ENCODE measurements around the gene KDM4B. TPM values are rescaled to one million over a fixed set of nuclear protein-coding genes. Genes with fewer than 3 reads are reported as not detected.
A peak's percentile ranks its signal among the peaks of the same experiment; 100 is the strongest.

Gene KDM4B
- total and polyA plus RNA-seq, 2 of the 8 experiments (the other 6 are each of a cell fraction or from before 2014, with no cell fraction given) = 12.0 to 31.9 TPM

DNA sequence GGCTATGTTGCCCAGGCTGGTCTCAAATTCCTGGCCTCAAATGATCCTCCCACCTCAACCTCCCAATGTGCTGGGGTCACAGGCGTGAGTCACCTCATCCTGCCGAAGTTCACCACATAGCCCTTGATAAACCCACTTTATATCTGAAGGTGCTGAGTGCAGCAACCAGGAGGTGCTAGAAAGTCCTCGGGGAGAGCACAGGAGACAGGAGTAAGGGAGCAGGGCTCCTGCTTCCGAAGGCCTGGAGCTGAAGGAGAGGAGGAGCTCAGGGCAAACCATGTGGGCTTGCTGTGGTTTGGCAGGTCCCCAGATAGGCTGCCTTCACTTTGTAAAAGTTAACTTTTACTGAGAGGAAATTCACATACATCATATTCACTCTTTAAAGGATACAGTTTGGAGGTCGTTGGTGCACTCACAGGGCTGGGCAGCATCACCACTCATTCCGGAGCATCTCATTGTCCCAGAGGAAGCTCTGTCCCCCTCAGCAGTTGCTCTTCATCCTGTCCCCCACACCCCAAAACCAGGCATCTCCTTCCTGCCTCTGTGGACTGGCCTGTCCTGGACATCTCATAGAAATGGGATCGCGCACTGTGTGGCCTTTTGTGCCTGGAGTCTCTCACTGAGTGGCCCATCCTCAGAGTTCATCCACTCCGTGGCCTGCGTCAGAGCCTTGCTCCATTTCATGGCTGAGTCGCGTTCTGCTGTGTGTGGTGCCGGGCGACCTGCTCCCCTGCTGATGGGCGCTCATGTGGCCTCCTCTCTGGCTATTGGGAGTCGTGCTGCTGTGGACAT lies 49.5 kb downstream of the KDM4B start:
- Histone ChIP-seq H2BK20ac (ENCODE audit: low read length) (no peak overlapping the region), H3K4me1 (replicated peaks in 1 of 4; ENCODE audit: control insufficient read depth in 3 of 4, insufficient read depth in 4 of 4, low read length in 3 of 4) (no peaks in the 10 kb centered on the region; a peak in 2 of 7 replicates), H3K27me3 (replicated peaks in 1 of 4; ENCODE audit: control insufficient read depth in 3 of 4, extremely low read depth in 1 of 4, insufficient read depth in 3 of 4, low read length in 3 of 4) (no peaks in the 10 kb centered on the region), H2BK12ac (ENCODE audit: low read depth, low read length) (no peak overlapping the region), H3K23me2 (ENCODE audit: low read depth, low read length) (peaks cover 16% of the 10 kb centered on the region; the same call in 1 of the 2 replicates), H3K79me1 (ENCODE audit: low read depth, low read length) (peaks cover 24% of the 10 kb centered on the region), H4K91ac (replicated peaks; ENCODE audit: insufficient read length, low read length) (no peak overlapping the region), H3K4me2 (ENCODE audit: insufficient read depth in 1 of 2, low read depth in 2 of 2, low read length in 2 of 2) (no peak overlapping the region), H3K14ac (ENCODE audit: insufficient read length) (no peak overlapping the region), H2AK5ac (ENCODE audit: low read depth, low read length) (no peak overlapping the region), H3K79me2 (ENCODE audit: control insufficient read depth in 1 of 2, insufficient read depth in 2 of 2, low read length in 2 of 2) (peaks cover 0 to 29% of the 10 kb centered on the region in 2 experiments; a peak in 1 of 4 replicates), H3K36me3 (ENCODE audit: control insufficient read depth in 2 of 4, insufficient read depth in 4 of 4, low read length in 3 of 4) (peaks cover 0 to 14% (median 7%) of the 10 kb centered on the region in 4 experiments; a peak in 5 of 8 replicates), H2BK120ac (replicated peaks; ENCODE audit: low read depth, low read length) (no peak overlapping the region), H3K27ac (ENCODE audit: low read depth, low read length) (no peak overlapping the region; the same call in 1 of the 2 replicates), H2BK5ac (ENCODE audit: low read depth, low read length) (0 out of 2 replicates have a peak overlapping the region, but pooled peaks have one; percentile 60), H4K5ac (ENCODE audit: insufficient read length, low read depth, low read length) (no peak overlapping the region), H3K56ac (replicated peaks; ENCODE audit: insufficient read length, low read depth, low read length) (no peak overlapping the region), H3K4me3 (ENCODE audit: extremely low read depth in 1 of 4, insufficient read depth in 2 of 4, low read depth in 3 of 4, low read length in 4 of 4) (no peak overlapping the region), H4K20me1 (replicated peaks in 1 of 2; ENCODE audit: control insufficient read depth in 1 of 2, insufficient read depth in 2 of 2, low read length in 2 of 2) (peaks cover 3 to 8% of the 10 kb centered on the region in 2 experiments), H3K18ac (ENCODE audit: extremely low read depth, low read length) (no peak overlapping the region), H3K4ac (replicated peaks; ENCODE audit: insufficient read length, low read depth, low read length) (no peak overlapping the region), H3K23ac (ENCODE audit: insufficient read length) (no peak overlapping the region), H3K9me3 (ENCODE audit: insufficient read depth in 2 of 2, low read depth in 1 of 2, low read length in 1 of 2) (peaks cover 0 to 10% of the 10 kb centered on the region in 2 experiments; a peak in 2 of 4 replicates), H2BK15ac (ENCODE audit: low read length) (no peak overlapping the region), H3K9ac (replicated peaks in 1 of 4; ENCODE audit: extremely low read depth in 1 of 4, low read depth in 3 of 4, low read length in 3 of 4) (no peak overlapping the region), H4K8ac (ENCODE audit: extremely low read depth, insufficient read depth, low read length) (no peak overlapping the region), H2AFZ (ENCODE audit: low read length) (no peak overlapping the region)
- WGBS, 2 experiments (ENCODE audit: extremely low coverage in 1 of 2, insufficient coverage in 1 of 2, insufficient read length in 1 of 2, insufficient replicate concordance in 2 of 2, low coverage in 1 of 2, low lambda C conversion rate in 2 of 2, missing lambda C conversion rate in 1 of 2) = 92% methylated on average over 16 of the region's 16 CpGs; no CpG with 5 or more reads in 1 of the 2 experiments
- no peak for FAIRE-seq
- no peak for DNase-seq (ENCODE audit: low read depth in 1 of 2, low spot score in 2 of 2)
- CTCF ChIA-PET (ENCODE audit: partially characterized antibody) = interaction anchor here (0.8 to 9.1 kb wide), 4 partner anchors 9 to 42 kb away, joined by 3 to 126 read pairs (median 37); no protein-coding TSS in a partner anchor
- POLR2A ChIA-PET (ENCODE audit: partially characterized antibody) = interaction anchor here (1.0 kb wide), 1 partner anchor 9 kb away, joined by 3 read pairs; no protein-coding TSS in a partner anchor
- TF ChIP-seq CREB1 (IDR thresholded peaks at IDR 0.05) (no peak), TBP (IDR thresholded peaks at IDR 0.05; ENCODE audit: low read depth, low read length) (no peak), RXRA (IDR thresholded peaks at IDR 0.05; ENCODE audit: insufficient read depth, low read depth, low read length) (no peak)
